A673 (cell line): Measurements from ENCODE around the gene MEN1.

Source experiments
- EZH2 ChIP-seq: fragments of 200-600 bp; sonication (generic); IDR thresholded peaks from 2 replicates; pipeline ENCODE4 v1.6.1; 2017; ENCODE audit warnings: borderline replicate concordance, low read depth, mild to moderate bottlenecking, mixed read lengths, antibody characterized with exemption, low read length; ENCODE audit not compliant: poor library complexity, severe bottlenecking
- TF ChIP-seq, protein P1 (sequence below): fragments of 300-800, 200-600 bp; sonication (generic); conservative IDR thresholded peaks from 2 replicates; pipeline ENCODE4 v1.5.1; 2017; ENCODE audit warnings: low read depth, mild to moderate bottlenecking, antibody characterized with exemption, low read length, moderate library complexity, mixed read lengths

DNA sequence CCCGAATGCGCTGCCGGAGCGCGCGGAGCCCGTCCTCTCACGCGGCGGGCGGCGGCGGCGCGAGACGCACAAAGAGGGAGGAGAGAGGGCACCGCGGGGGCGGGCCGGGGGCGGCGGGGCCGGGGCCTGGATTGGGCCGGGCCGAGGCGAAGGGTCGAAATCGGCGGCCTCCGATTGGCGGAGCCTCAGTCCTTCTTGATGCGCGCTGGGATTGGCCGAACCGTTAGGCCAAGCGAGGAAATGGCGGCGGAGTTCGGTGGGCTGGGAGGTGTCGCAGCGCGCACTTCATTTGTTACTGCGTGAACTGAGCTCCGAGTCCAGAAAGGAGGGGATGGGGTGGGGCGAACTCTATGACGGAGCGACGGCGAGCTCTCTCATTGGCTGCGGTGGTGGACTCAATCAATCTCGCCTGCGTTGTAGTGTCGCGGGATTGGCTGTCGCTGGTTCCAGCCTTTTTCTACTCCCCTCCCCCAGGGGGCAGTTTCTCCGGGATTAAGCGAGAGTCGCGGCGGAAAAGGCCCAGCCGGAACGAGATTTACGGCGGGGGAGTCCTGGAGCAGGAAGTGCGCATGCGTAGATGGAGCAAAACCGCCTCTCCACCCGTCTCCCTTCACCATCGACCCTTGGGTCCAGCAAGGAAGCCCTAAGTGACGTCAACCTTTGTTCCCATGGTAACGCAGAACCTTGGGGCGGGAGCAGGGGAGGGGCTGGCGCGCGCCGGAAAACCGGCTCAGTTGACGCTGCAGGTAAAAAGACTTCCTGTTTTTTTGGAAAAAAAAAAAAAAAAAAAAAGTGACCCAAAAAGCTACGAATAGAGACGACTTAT, 31.7 kb downstream of the MEN1 start, which contains the start of gene SF1:
- TF ChIP-seq, protein P1, sequence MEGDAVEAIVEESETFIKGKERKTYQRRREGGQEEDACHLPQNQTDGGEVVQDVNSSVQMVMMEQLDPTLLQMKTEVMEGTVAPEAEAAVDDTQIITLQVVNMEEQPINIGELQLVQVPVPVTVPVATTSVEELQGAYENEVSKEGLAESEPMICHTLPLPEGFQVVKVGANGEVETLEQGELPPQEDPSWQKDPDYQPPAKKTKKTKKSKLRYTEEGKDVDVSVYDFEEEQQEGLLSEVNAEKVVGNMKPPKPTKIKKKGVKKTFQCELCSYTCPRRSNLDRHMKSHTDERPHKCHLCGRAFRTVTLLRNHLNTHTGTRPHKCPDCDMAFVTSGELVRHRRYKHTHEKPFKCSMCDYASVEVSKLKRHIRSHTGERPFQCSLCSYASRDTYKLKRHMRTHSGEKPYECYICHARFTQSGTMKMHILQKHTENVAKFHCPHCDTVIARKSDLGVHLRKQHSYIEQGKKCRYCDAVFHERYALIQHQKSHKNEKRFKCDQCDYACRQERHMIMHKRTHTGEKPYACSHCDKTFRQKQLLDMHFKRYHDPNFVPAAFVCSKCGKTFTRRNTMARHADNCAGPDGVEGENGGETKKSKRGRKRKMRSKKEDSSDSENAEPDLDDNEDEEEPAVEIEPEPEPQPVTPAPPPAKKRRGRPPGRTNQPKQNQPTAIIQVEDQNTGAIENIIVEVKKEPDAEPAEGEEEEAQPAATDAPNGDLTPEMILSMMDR = 0 out of 2 replicates have a peak, but pooled peaks have one; percentile 10
- no peak for TF ChIP-seq EZH2
